ENCODE results near the gene GZF1.
A peak's percentile ranks its signal among the peaks of the same experiment; 100 is the strongest.
"Not testable (repeated sequence)": the region's sequence is repeated elsewhere in the genome, so short reads cannot be mapped to it uniquely, and the experiment has no call there.

The GZF1 gene

DNA sequence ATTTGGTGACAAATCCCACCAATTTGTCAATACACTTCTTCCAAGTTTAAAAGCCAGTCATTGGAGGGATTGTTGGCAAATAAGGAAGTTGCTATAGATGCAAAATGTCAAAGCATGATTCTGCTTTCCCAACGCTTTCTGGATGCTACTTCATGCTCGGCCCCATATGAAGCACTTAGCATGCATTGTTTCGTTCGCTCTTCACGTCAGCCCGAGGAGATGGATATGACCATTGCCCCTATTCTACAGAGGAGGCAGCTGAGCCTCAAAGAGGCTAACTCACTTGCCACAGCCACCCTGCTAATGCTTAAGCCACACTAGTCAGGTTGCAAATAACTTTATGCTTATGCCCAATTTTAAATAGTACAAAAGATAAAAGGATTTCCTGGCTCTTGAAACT lies 14.2 kb upstream of the GZF1 start:
- FAIRE-seq (no peak), DNase-seq (ENCODE audit: insufficient read length) (no peak)
- TF ChIP-seq POLR2A (IDR thresholded peaks at IDR 0.05; ENCODE audit: low read depth, low read length) = no peak
- TF ChIP-seq TAF1 (IDR thresholded peaks at IDR 0.05; ENCODE audit: borderline replicate concordance, low read depth, low read length) = no peak
- TF ChIP-seq POLR2AphosphoS5 (IDR thresholded peaks at IDR 0.05; ENCODE audit: low read depth, low read length) = no peak

DNA sequence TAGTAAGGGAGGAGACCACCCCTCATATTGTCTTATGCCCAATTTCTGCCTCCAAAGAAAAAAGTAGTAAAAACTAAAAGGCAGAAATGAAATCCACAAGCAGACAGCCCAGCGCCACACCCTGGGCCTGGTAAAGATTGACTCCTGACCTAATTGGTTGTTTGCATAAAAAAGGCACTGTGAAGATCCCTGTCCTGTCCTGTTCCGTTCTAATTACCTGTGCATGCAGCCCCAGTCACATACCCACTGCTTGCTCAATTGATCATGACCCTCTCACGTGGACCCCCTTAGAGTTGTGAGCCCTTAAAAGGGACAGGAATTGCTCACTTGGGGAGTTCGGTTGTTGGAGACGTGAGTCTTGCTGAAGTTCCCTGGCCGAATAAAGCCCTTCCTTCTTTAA lies 13.5 kb upstream of the GZF1 start:
- not testable (repeated sequence) for FAIRE-seq; DNase-seq (ENCODE audit: insufficient read length)

DNA sequence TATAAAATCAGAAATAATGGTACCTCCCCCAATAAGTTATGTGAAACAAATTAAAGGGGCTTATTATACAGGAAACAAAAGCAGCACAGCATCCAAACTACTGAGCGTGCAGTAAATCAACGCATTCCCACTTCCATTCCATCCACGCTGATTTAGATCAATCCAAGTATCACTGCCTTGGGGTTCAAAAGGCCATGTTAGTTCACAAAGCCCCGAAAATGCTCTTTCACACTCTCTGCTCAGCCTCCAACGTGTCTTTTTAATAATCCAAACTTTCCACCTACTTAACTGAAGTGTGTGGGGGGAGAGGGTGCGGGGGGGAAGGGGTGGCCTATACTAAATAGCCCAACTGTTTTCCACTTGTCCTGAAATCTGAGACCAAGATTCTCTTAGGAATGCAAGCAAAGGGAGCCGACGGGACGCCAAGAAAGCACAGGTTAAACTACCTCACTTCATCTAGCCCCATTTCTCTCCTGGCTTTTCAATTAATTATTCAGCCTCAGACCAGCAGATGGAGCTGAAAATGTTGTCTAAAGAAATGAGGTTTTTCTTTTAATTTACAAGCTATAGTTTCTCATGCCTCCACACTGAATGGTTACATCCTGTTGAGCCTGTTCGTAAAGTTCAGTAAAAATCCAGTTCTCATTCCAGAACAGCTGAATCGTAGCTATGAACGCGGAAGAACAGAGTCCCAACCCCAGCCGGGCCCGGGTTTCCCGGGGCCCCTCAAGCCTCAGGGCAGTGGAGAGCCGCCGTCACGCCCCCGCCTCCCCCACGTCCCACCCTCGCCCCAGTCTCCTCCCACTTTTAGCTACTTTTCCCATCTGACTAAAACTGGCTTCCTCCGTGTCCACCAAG lies 12.4 kb upstream of the GZF1 start:
- DNase-seq (ENCODE audit: insufficient read length) = peak; percentile 67
- no peak for FAIRE-seq
- no peak for TF ChIP-seq POLR2A (IDR thresholded peaks at IDR 0.05; ENCODE audit: low read depth, low read length)

DNA sequence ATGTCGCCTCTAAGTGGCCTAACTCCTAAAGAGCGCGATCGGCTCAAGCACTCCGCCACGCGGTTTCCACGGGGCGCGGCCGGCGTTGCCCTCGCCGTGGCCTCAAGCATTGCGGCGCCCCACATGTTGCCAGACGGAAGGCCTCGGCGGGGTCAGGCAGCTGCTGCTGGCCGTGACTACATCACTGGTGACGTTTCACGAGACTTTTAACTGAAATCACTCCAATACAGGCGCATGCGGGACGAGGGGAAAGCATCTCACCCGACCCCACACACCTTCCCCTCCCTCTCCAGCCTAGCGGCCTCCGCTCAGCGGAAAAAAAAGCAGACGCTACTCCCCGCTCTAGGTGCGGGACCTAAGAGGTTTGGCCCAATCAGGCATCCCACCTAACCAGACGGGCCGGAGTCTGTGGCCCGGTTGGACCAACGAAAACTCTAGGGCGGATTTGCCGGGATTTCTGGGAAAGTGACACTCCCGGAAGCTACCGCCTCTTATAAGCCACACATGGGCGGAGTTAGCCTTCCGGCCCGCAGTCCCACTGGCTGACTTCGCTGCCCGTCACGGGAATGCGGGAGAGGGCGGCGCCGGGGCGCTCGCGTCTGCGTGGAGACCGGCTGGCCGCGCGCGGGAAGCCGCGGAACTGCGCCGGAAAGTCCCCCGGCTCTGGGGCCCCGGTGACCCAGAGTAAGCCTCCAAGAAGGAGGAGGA lies 11.6 kb upstream of the GZF1 start, which contains the start of gene NXT1:
TSS of gene NXT1 (plus strand) at position 596 of the 708 bp plus-strand sequence. CDS start 3,251 bp downstream, outside the sequence.
- peak; percentile 81 for DNase-seq (ENCODE audit: insufficient read length)
- peak; percentile 97 for FAIRE-seq
- TF ChIP-seq POLR2AphosphoS5 (IDR thresholded peaks at IDR 0.05; ENCODE audit: low read depth, low read length) (peak; percentile 79), POLR2A (IDR thresholded peaks at IDR 0.05; ENCODE audit: low read depth, low read length) (peak; percentile 77; the same call in 1 of the 2 replicates), TAF1 (IDR thresholded peaks at IDR 0.05; ENCODE audit: borderline replicate concordance, low read depth, low read length) (no peak)

DNA sequence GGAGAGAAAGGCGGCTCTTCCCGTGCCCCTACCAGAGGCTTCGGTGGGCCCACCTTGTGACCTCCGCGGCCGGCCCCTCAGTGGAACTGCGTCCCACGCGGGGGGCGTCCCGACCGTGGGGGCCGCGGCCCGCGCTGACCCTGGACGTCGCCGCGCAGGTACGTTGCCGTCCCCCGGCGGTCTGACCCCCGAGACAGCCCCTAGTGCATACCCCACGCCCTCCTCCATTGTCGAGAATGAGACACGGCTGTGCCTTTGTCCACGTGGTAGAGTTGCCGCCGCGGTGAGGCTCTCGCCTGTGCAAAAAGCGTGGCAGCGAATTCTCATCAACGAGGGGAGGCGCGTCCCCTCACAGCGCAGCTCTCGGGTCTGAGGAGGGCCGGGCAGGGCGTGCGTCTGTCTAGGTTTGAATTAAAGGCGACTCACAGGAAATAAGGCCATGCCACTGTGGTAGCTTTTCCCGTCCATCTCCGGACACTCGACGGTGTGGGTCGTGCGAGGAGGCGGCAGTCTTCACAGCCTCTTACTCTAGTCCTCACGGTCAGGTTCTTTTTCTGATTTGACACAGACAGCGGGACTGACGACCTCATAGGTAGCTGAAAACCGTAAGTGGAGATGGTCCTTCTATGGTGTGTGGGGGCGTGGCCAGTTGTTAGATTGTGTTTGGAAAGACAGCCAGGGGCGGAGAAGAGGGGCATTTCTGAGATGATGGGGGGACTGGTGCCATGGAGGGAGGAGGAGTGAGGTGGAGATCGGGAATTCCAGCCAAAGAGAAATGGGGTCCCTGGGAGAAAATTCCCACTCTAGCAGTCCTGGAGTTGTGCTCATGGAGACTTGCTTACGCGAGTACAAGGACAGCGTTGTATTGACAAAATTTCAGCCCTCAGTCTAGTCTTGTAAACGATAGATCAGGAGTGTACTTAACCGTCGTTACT lies 10.8 kb upstream of the GZF1 start:
- DNase-seq (ENCODE audit: insufficient read length) (no peak), FAIRE-seq (peak; percentile 85)

DNA sequence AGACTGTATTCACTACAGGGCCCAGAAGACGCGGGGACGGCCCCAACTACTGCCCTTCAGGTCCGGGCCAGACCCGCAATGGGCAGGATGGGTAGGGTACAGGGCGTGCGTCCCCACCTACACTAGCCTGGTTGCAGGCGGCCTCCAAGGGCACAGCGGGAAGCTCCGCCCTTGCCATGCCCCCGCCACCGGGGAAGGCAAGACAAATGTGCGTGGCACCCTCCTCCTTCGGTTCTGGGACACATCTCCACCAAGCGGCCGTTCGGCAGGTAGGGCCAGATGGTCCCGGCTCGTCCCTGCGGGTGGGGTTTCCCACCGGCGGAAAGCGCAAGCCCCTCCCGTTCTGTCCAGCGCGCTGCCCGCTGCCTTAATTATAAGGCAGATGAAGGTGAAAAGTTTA lies 5.8 kb upstream of the GZF1 start:
- no peak for FAIRE-seq
- peak; percentile 44; the same call in 1 of the 2 replicates for TF ChIP-seq POLR2A (IDR thresholded peaks at IDR 0.05; ENCODE audit: low read depth, low read length)
- TF ChIP-seq TAF1 (IDR thresholded peaks at IDR 0.05; ENCODE audit: borderline replicate concordance, low read depth, low read length) = no peak
- DNase-seq (ENCODE audit: insufficient read length) = no peak

More for the DNA sequence above, 10.8 kb upstream of the GZF1 start:
- TF ChIP-seq POLR2AphosphoS5 (IDR thresholded peaks at IDR 0.05; ENCODE audit: low read depth, low read length) (no peak; the same call in 1 of the 2 replicates), TAF1 (IDR thresholded peaks at IDR 0.05; ENCODE audit: borderline replicate concordance, low read depth, low read length) (peak; percentile 44; the same call in 1 of the 2 replicates)

DNA sequence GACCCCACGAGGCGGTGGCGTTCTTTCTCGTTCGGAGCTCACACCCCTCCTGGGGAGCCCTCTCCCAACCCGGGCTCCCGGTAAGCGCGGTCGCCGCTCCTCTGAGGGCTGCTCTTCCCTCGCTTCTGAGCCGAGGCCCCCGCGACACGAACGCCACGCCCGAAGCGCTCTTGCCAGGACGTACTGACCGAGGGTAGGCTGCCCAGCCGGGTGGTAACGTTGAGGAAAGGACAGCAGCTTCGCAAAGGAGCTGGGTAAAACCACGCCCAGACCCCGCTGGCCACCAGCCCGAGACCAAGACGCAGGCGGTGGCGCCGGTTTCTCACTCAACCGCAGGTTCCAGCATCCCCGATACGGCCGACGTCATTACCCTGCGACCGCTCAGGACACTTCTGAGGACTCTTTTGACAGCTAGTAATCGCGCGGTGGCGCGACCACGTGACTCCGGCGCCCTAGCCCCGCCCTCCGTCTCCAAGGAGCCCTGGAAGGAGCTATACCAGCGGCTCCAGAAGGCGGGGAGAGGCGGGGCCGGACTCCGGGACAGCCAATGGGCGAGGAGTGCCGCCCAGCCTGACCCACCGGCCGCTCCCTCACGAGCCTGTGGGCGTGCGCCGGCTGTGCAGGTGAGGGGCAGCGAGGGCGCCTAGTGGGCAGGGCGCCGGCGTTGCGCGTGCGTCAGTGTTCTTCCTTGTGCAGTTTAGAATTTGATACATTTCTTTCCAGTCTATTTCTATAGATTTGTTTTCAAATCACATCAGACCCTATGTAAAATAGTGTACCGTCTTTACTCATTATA lies 4.0 kb upstream of the GZF1 start:
- TF ChIP-seq TAF1 (IDR thresholded peaks at IDR 0.05; ENCODE audit: borderline replicate concordance, low read depth, low read length) (0 out of 2 replicates have a peak, but pooled peaks have one; percentile 36), POLR2AphosphoS5 (IDR thresholded peaks at IDR 0.05; ENCODE audit: low read depth, low read length) (peak; percentile 67; the same call in 1 of the 2 replicates), POLR2A (IDR thresholded peaks at IDR 0.05; ENCODE audit: low read depth, low read length) (peak; percentile 63; the same call in 1 of the 2 replicates)
- DNase-seq (ENCODE audit: insufficient read length) (peak; percentile 89), FAIRE-seq (peak; percentile 93)

DNA sequence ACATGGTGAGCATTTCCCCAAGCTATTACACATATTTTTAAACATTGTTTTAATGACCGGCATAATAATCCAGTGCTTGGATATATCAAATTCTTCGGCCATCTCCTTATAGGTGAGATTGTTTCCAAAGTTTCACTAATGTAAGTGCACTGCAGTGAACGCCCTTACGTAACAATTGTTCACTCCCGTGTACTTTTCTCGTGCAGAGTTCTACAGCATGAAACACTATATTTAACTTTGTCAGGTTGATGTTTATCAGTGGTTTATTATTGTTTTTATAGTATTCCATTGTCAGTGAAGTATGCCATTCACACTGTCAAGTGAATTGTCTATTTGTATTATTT lies 3.4 kb upstream of the GZF1 start:
- no peak for FAIRE-seq
- no peak for DNase-seq (ENCODE audit: insufficient read length)
- TF ChIP-seq TAF1 (IDR thresholded peaks at IDR 0.05; ENCODE audit: borderline replicate concordance, low read depth, low read length) = no peak

DNA sequence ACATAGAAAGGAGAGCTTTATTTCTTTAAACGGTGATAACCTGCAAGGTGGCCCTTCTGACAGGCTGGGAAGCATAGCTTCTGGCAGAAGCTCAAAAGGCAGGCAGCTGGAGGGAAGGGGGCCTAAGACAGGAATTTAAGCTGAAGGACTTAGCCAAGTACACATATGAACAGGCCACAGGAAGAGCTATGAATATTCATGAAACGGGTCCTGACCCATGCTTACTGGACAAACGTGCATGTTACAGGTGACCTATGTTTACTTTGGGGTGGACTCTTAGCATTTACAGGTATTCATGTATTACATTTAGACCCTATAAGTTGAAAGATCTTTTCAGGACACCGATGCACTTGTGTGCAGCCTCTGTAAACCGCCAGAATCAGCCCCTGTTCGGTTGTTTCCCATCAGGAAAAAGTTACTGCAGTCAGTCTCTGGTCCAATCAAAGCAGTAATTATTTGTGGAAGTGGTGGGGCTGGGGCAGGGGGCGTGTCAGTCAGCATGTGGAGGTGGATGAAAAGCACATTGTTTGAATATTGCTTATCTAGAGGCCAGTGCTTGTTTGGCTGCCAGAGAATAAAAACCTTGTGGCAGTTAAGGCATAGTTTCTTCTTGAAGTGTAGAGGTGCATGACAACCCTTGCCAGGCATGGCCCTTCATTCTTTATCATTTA lies 2.9 kb upstream of the GZF1 start:
- TF ChIP-seq POLR2A (IDR thresholded peaks at IDR 0.05; ENCODE audit: low read depth, low read length) = no peak
- FAIRE-seq (no peak), DNase-seq (ENCODE audit: insufficient read length) (no peak)

DNA sequence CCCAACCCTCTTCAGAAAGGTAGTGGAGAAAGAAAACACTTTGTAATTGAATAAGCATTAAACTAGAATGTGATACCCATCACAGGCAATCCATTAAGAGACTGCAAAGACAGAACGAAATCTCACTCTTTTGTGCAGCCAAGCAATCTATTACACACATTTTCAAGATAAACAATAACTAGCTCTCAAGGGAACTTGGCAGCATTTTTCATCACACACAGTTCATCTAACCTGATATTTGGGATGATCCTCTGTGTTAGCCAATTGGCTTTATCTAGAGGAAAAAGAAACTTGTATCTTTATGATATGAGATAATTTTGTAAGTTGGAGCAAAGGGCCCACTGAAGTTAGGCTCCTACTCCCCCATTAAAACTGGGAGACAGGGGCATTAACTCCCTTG lies 1.5 kb upstream of the GZF1 start:
- FAIRE-seq (no peak), DNase-seq (ENCODE audit: insufficient read length) (no peak)
- TF ChIP-seq POLR2AphosphoS5 (IDR thresholded peaks at IDR 0.05; ENCODE audit: low read depth, low read length) (no peak), POLR2A (IDR thresholded peaks at IDR 0.05; ENCODE audit: low read depth, low read length) (no peak), TAF1 (IDR thresholded peaks at IDR 0.05; ENCODE audit: borderline replicate concordance, low read depth, low read length) (no peak)

DNA sequence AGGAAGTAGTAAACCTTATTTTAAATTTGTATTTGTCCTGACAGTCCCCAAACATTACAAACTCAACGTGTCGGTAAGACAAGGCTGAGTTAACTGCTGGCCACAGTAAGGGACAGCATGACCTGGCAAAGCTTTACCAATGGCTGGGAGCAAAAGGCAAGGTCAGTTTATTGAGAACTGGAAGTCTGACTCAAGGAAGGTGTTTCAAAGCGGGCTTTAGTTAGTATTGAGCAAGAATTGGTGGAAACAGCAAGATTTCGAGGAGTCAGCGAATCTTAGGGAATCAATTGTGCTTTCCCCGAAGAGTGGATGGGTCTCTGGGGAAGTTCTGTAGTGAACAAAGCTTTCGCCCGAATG lies 885 bp upstream of the GZF1 start:
- no peak for DNase-seq (ENCODE audit: insufficient read length)
- TF ChIP-seq POLR2AphosphoS5 (IDR thresholded peaks at IDR 0.05; ENCODE audit: low read depth, low read length) = no peak
- TF ChIP-seq POLR2A (IDR thresholded peaks at IDR 0.05; ENCODE audit: low read depth, low read length) = no peak
- TF ChIP-seq TAF1 (IDR thresholded peaks at IDR 0.05; ENCODE audit: borderline replicate concordance, low read depth, low read length) = no peak
- no peak for FAIRE-seq
